HepG2 (cell line): Measurements from ENCODE around the gene C1RL. TPM values are rescaled to one million over a fixed set of nuclear protein-coding genes. Genes with fewer than 3 reads are reported as not detected.

Experiments used
- DMTF1 ChIP-seq: sonication (generic); formaldehyde crosslinking; IDR thresholded peaks from 2 replicates; pipeline ENCODE4 v1.4.0; 2020; ENCODE audit warnings: mild to moderate bottlenecking, missing genetic modification reagents
- ELK4 ChIP-seq: sonication (generic); formaldehyde crosslinking; IDR thresholded peaks from 2 replicates; pipeline ENCODE4 v1.9.0; 2021; ENCODE audit warnings: missing genetic modification reagents, borderline replicate concordance
- ERF ChIP-seq: IDR thresholded peaks from 2 replicates; pipeline ENCODE4 v1.6.1; 2018; ENCODE audit warnings: missing biosample characterization, missing genetic modification reagents
- FOXC1 ChIP-seq: sonication (generic); formaldehyde crosslinking; IDR thresholded peaks from 2 replicates; pipeline ENCODE4 v1.8.0; 2022; ENCODE audit warnings: mild to moderate bottlenecking, missing genetic modification reagents, borderline replicate concordance
- HES4 ChIP-seq: sonication (generic); formaldehyde crosslinking; IDR thresholded peaks from 2 replicates; pipeline ENCODE4 v1.9.0; 2021; ENCODE audit warnings: mild to moderate bottlenecking, missing genetic modification reagents, borderline replicate concordance
- HNF4A ChIP-seq: sonication (generic); formaldehyde crosslinking; IDR thresholded peaks from 2 replicates; pipeline ENCODE4 v1.4.0; 2020; ENCODE audit warnings: missing genetic modification reagents
- IRX3 ChIP-seq: sonication (generic); formaldehyde crosslinking; IDR thresholded peaks from 2 replicates; pipeline ENCODE4 v1.8.1; 2023; ENCODE audit warnings: mild to moderate bottlenecking, low read depth, missing genetic modification reagents, borderline replicate concordance
- NR2F2 ChIP-seq: IDR thresholded peaks from 2 replicates; pipeline ENCODE4 v1.6.1; 2012; ENCODE audit warnings: low read depth, inconsistent platforms, borderline replicate concordance
- RBM22 ChIP-seq: fragments of 200-400 bp; formaldehyde crosslinking; optimal IDR thresholded peaks from 2 replicates; pipeline ENCODE3; 2017; ENCODE audit warnings: mild to moderate bottlenecking, low read length, moderate library complexity
- REST ChIP-seq, 2 experiments: IDR thresholded peaks; 2 replicates each; pipeline ENCODE4 v1.6.1; 2011 to 2012; ENCODE audit warnings: low read length in 2 of 2, borderline replicate concordance in 1 of 2, low read depth in 1 of 2, mild to moderate bottlenecking in 1 of 2, moderate library complexity in 1 of 2
- SRY ChIP-seq: sonication (generic); formaldehyde crosslinking; IDR thresholded peaks from 2 replicates; pipeline ENCODE4 v1.8.0; 2022; ENCODE audit warnings: mild to moderate bottlenecking, missing genetic modification reagents
- U2AF2 ChIP-seq: fragments of 200-400 bp; formaldehyde crosslinking; IDR thresholded peaks from 2 replicates; pipeline ENCODE4 v1.6.1; 2017; ENCODE audit warnings: low read depth, mild to moderate bottlenecking, low read length
- ZBED4 ChIP-seq: sonication (generic); formaldehyde crosslinking; IDR thresholded peaks from 2 replicates; pipeline ENCODE4 v1.4.0; 2020; ENCODE audit warnings: missing genetic modification reagents, borderline replicate concordance
- ZNF44 ChIP-seq: sonication (generic); formaldehyde crosslinking; IDR thresholded peaks from 2 replicates; pipeline ENCODE4 v1.5.1; 2020; ENCODE audit warnings: mild to moderate bottlenecking, missing genetic modification reagents
- ZNF496 ChIP-seq: sonication (generic); formaldehyde crosslinking; IDR thresholded peaks from 2 replicates; pipeline ENCODE4 v1.8.1; 2023; ENCODE audit warnings: mild to moderate bottlenecking, moderate library complexity, missing genetic modification reagents; ENCODE audit not compliant: insufficient replicate concordance
- ZNF788 ChIP-seq: sonication (generic); formaldehyde crosslinking; IDR thresholded peaks from 2 replicates; pipeline ENCODE4 v1.5.0; 2020; ENCODE audit warnings: mild to moderate bottlenecking, missing genetic modification reagents, borderline replicate concordance
- ZNF792 ChIP-seq: IDR thresholded peaks from 2 replicates; pipeline ENCODE4 v1.6.1; 2016
- polyA plus RNA-seq, 8 experiments: library from polyadenylated mRNA; depleted of rRNA in 3 of 8; stranded (reverse) in 7 of 8; unstranded in 1 of 8; fragments of >200 nt; fragmentation: Illumina TruSeq in 4 of 8; extraction: Trizol in 4 of 8; gene quantifications; 2 replicates each; pipeline versions ENCODE4 v1.2.1 to v1.2.3, GENCODE V29; 2011 to 2016; ENCODE audit warnings: low read depth in 4 of 8, missing spikeins in 1 of 8, mixed read lengths in 1 of 8; ENCODE audit not compliant: insufficient read depth in 1 of 8
- total RNA-seq, 5 experiments: library from RNA; depleted of rRNA; stranded (reverse); fragments of >200 nt; fragmentation: Illumina TruSeq; extraction: Trizol; gene quantifications; 2 replicates each; pipeline ENCODE4 v1.2.3, GENCODE V29; 2016; ENCODE audit warnings: low read depth in 1 of 5

Gene C1RL
- total and polyA plus RNA-seq, 2 of the 13 experiments (the other 11 are each of a cell fraction or from before 2014, with no cell fraction given), result 28.9 to 53.1 TPM

- TF ChIP-seq DMTF1 (no peak), HES4 (CRISPR knock-in tag) (no peak), FOXC1 (CRISPR knock-in tag) (no peak), ZBED4 (CRISPR knock-in tag) (peak; percentile 70; the same call in 1 of the 2 replicates), SRY (CRISPR knock-in tag) (no peak), RBM22 (no peak), HNF4A (CRISPR knock-in tag) (peak; percentile 18; the same call in 1 of the 2 replicates), ZNF496 (CRISPR knock-in tag) (no peak), ELK4 (CRISPR knock-in tag) (no peak), U2AF2 (no peak), REST (IDR thresholded peaks at IDR 0.05; ENCODE audit: borderline replicate concordance in 1 of 2, low read depth in 1 of 2, low read length in 2 of 2) (no peak), ERF (CRISPR knock-in tag) (0 out of 2 replicates have a peak, but pooled peaks have one; percentile 21), NR2F2 (no peak), ZNF44 (CRISPR knock-in tag) (no peak), ZNF788 (CRISPR knock-in tag) (no peak), ZNF792 (CRISPR knock-in tag) (no peak), IRX3 (no peak)
These were observed 48.6 kb downstream of the C1RL start, which contains the start of gene C1S (continued) for GRCh38 chr12:7060353-7060954.
